Gastroesophageal sphincter (tissue), 4 donors: ENCODE data around the gene AFG3L2. TPM values are rescaled to one million over a fixed set of nuclear protein-coding genes. Genes with fewer than 3 reads are reported as not detected.

Experiments used
- ATAC-seq: fragments of 150-250 bp; one replicate; pipeline ENCODE4 v1.9.1; 2016; ENCODE audit warnings: mild to moderate bottlenecking, moderate library complexity
- H3K27ac ChIP-seq, 4 donors: fragments of 200-600 bp; sonication (generic) in 3 of 4; 1 replicate in 3 of 4; 2 replicates in 1 of 4; pipeline ENCODE4 v1.5.1; 2016 to 2019
- H3K27me3 ChIP-seq: fragments of 200-600 bp; sonication (generic); one replicate; pipeline ENCODE4 v1.5.1; 2019
- H3K36me3 ChIP-seq, 2 donors: fragments of 200-600 bp; sonication (generic); one replicate each; pipeline ENCODE4 v1.5.1; 2019; ENCODE audit warnings: control low read depth in 1 of 2
- H3K4me1 ChIP-seq, 3 donors: fragments of 200-600 bp; sonication (generic); 1 replicate in 2 of 3; 2 replicates in 1 of 3; pipeline ENCODE4 v1.5.1; 2016 to 2019; ENCODE audit warnings: control low read depth in 2 of 3
- H3K4me3 ChIP-seq, 2 donors: fragments of 200-600 bp; sonication (generic); one replicate each; pipeline ENCODE4 v1.5.1; 2019; ENCODE audit warnings: mild to moderate bottlenecking in 1 of 2, moderate library complexity in 1 of 2
- H3K9me3 ChIP-seq, 3 donors: fragments of 200-600 bp; sonication (generic); one replicate each; pipeline ENCODE4 v1.5.1; 2017 to 2019; ENCODE audit warnings: control low read depth in 2 of 3
- CTCF ChIP-seq, 4 experiments: fragments of 200-600 bp in 2 of 4; fragments of 450-650 bp in 2 of 4; sonication (generic) in 1 of 4; IDR thresholded peaks; one replicate each; pipeline ENCODE4 v1.5.1; 2017 to 2019; ENCODE audit warnings: antibody characterized with exemption in 4 of 4, mild to moderate bottlenecking in 2 of 4, moderate library complexity in 2 of 4
- EP300 ChIP-seq: sonication (generic); formaldehyde crosslinking; IDR thresholded peaks from one replicate; pipeline ENCODE4 v1.6.1; 2017; ENCODE audit warnings: antibody characterized with exemption, mild to moderate bottlenecking
- POLR2A ChIP-seq, 2 donors: fragments of 450-650 bp; IDR thresholded peaks; one replicate each; pipeline ENCODE4 v1.6.1; 2017; ENCODE audit warnings: antibody characterized with exemption in 2 of 2, mild to moderate bottlenecking in 2 of 2, moderate library complexity in 1 of 2
- POLR2AphosphoS5 ChIP-seq: sonication (generic); formaldehyde crosslinking; IDR thresholded peaks from one replicate; pipeline ENCODE4 v1.6.1; 2017; ENCODE audit warnings: antibody characterized with exemption
- WGBS, 2 donors: methylation state at CpG; one replicate each; pipeline ENCODE4 v1.1.5; 2018; ENCODE audit warnings: low coverage in 1 of 2; 5-methylcytosine and 5-hydroxymethylcytosine counted together
- total RNA-seq, 4 donors: library from RNA; depleted of rRNA; stranded (reverse); fragments of >200 nt; gene quantifications; one replicate each; pipeline ENCODE4 v1.1.0, GENCODE V29; 2016

AFG3L2 gene
- total RNA-seq, 4 donors from 2014 or later: 38.4 to 52.9 (median 40.8) TPM

GRCh38 chr18:12296087-12296403, 81.0 kb downstream of the AFG3L2 start:
- Histone ChIP-seq H3K4me1 (no peaks in the 10 kb centered on the region), H3K4me3 (no peak overlapping the region), H3K9me3 (peaks cover 0 to 4% (median 0%) of the 10 kb centered on the region in 3 donors), H3K27me3 (no peaks in the 10 kb centered on the region), H3K36me3 (no peaks in the 10 kb centered on the region), H3K27ac (no peak overlapping the region)
- 80 to 83% methylated on average over 1 of the region's 3 CpGs for WGBS, 2 donors
- ATAC-seq: no peak
- no peak for TF ChIP-seq EP300
- TF ChIP-seq CTCF (IDR thresholded peaks at IDR 0.05): no peak
- no peak for TF ChIP-seq POLR2AphosphoS5
- TF ChIP-seq POLR2A (IDR thresholded peaks at IDR 0.05): no peak

- no peak for TF ChIP-seq EP300
- no peak for TF ChIP-seq CTCF (IDR thresholded peaks at IDR 0.05)
- TF ChIP-seq POLR2A (IDR thresholded peaks at IDR 0.05): no peak
- no peak for TF ChIP-seq POLR2AphosphoS5
- 77 to 96% methylated on average over 6 to 10 of the region's 18 CpGs for WGBS, 2 donors
- no peak overlapping the region for H3K4me3 ChIP-seq
- no peaks in the 10 kb centered on the region for H3K27me3 ChIP-seq
- H3K9me3 ChIP-seq: peaks cover 0 to 4% (median 0%) of the 10 kb centered on the region in 3 donors
- ATAC-seq: no peak
- no peaks in the 10 kb centered on the region for H3K36me3 ChIP-seq
- no peak overlapping the region for H3K27ac ChIP-seq
- no peaks in the 10 kb centered on the region for H3K4me1 ChIP-seq
Measured at GRCh38 chr18:12295389-12296086, 81.5 kb downstream of the AFG3L2 start.

GRCh38 chr18:12293831-12294230, 83.2 kb downstream of the AFG3L2 start:
- H3K36me3 ChIP-seq: no peaks in the 10 kb centered on the region
- no peak for TF ChIP-seq CTCF (IDR thresholded peaks at IDR 0.05)
- peaks cover 0 to 4% (median 2%) of the 10 kb centered on the region in 3 donors for H3K4me1 ChIP-seq
- no peak overlapping the region for H3K4me3 ChIP-seq
- H3K9me3 ChIP-seq: peaks cover 0 to 4% (median 0%) of the 10 kb centered on the region in 3 donors
- H3K27ac ChIP-seq: no peak overlapping the region
- H3K27me3 ChIP-seq: no peaks in the 10 kb centered on the region
- whole genome bisulfite sequencing, 2 donors: 61% methylated on average over 3 of the region's 11 CpGs; no CpG with 5 or more reads in 1 of the 2 donors
- no peak for ATAC-seq

- Histone ChIP-seq H3K4me1 (peaks cover 0 to 21% (median 13%) of the 10 kb centered on the region in 3 donors), H3K36me3 (no peaks in the 10 kb centered on the region), H3K4me3 (no peak overlapping the region), H3K27ac (no peak overlapping the region), H3K27me3 (no peaks in the 10 kb centered on the region), H3K9me3 (no peaks in the 10 kb centered on the region)
- WGBS, 2 donors: 88 to 91% methylated on average over 9 to 11 of the region's 14 CpGs
- ATAC-seq: no peak
- TF ChIP-seq CTCF (IDR thresholded peaks at IDR 0.05) (no peak), POLR2A (IDR thresholded peaks at IDR 0.05) (no peak), EP300 (no peak), POLR2AphosphoS5 (no peak)
Measured at GRCh38 chr18:12291690-12292089, 85.3 kb downstream of the AFG3L2 start.

GRCh38 chr18:12291161-12291560, 85.9 kb downstream of the AFG3L2 start:
- no peak for ATAC-seq

More at GRCh38 chr18:12291161-12291560, 85.9 kb downstream of the AFG3L2 start:
- no peaks in the 10 kb centered on the region for H3K27me3 ChIP-seq
- TF ChIP-seq EP300 (no peak), POLR2AphosphoS5 (no peak), POLR2A (IDR thresholded peaks at IDR 0.05) (no peak), CTCF (IDR thresholded peaks at IDR 0.05) (no peak)
- no peak overlapping the region for H3K27ac ChIP-seq
- 91 to 94% methylated on average over 5 to 6 of the region's 6 CpGs for WGBS, 2 donors
- H3K9me3 ChIP-seq: no peaks in the 10 kb centered on the region
- H3K4me3 ChIP-seq: no peak overlapping the region
- H3K36me3 ChIP-seq: no peaks in the 10 kb centered on the region
- H3K4me1 ChIP-seq: peaks cover 0 to 21% (median 13%) of the 10 kb centered on the region in 3 donors
